ENCODE results near the gene RANBP3.
"Not testable (repeated sequence)": the region's sequence is repeated elsewhere in the genome, so short reads cannot be mapped to it uniquely, and the experiment has no call there.

Gene RANBP3

GRCh38 chr19:5891572-5891937 is 86.4 kb downstream of the RANBP3 start:
- Histone ChIP-seq H3K9me3 (ENCODE audit: low read length) (no peaks in the 10 kb centered on the region), H3K36me3 (ENCODE audit: insufficient read depth, low read length) (peaks cover 19% of the 10 kb centered on the region), H3K79me2 (ENCODE audit: insufficient read depth, low read length) (no peaks in the 10 kb centered on the region), H3K27me3 (ENCODE audit: insufficient read depth, low read length) (peaks cover 5% of the 10 kb centered on the region; the same call in 1 of the 2 replicates), H2AFZ (ENCODE audit: low read length) (no peak overlapping the region), H3K4me1 (ENCODE audit: insufficient read depth, low read length, severe bottlenecking) (no peaks in the 10 kb centered on the region), H3K9me2 (ENCODE audit: low read depth, low read length) (no peaks in the 10 kb centered on the region), H3K4me3 (ENCODE audit: low read depth, low read length, poor library complexity, severe bottlenecking) (no peak overlapping the region), H3F3A (ENCODE audit: insufficient read depth, low read length) (no peaks in the 10 kb centered on the region; the same call in 1 of the 2 replicates), H3K27ac (ENCODE audit: low read depth, low read length, poor library complexity, severe bottlenecking) (no peak overlapping the region), H3K9ac (ENCODE audit: low read length) (no peak overlapping the region), H3K4me2 (ENCODE audit: low read length) (no peak overlapping the region), H4K20me1 (ENCODE audit: insufficient read depth, low read length) (no peaks in the 10 kb centered on the region)
- TF ChIP-seq EZH2 (IDR thresholded peaks at IDR 0.05; ENCODE audit: borderline replicate concordance, low read length), result no peak

- Histone ChIP-seq H2AFZ (ENCODE audit: low read length) (no peak overlapping the region), H4K20me1 (ENCODE audit: insufficient read depth, low read length) (no peaks in the 10 kb centered on the region), H3K4me3 (ENCODE audit: low read depth, low read length, poor library complexity, severe bottlenecking) (no peak overlapping the region), H3K9ac (ENCODE audit: low read length) (no peak overlapping the region), H3K27me3 (ENCODE audit: insufficient read depth, low read length) (peaks cover 8% of the 10 kb centered on the region; the same call in 1 of the 2 replicates), H3K27ac (ENCODE audit: low read depth, low read length, poor library complexity, severe bottlenecking) (no peak overlapping the region), H3K4me1 (ENCODE audit: insufficient read depth, low read length, severe bottlenecking) (no peaks in the 10 kb centered on the region), H3F3A (ENCODE audit: insufficient read depth, low read length) (no peaks in the 10 kb centered on the region; the same call in 1 of the 2 replicates), H3K36me3 (ENCODE audit: insufficient read depth, low read length) (peaks cover 6% of the 10 kb centered on the region), H3K9me3 (ENCODE audit: low read length) (no peaks in the 10 kb centered on the region), H3K9me2 (ENCODE audit: low read depth, low read length) (no peaks in the 10 kb centered on the region), H3K4me2 (ENCODE audit: low read length) (no peak overlapping the region), H3K79me2 (ENCODE audit: insufficient read depth, low read length) (no peaks in the 10 kb centered on the region)
- TF ChIP-seq CTCF (IDR thresholded peaks at IDR 0.05; ENCODE audit: low read length) (no peak), EZH2 (IDR thresholded peaks at IDR 0.05; ENCODE audit: borderline replicate concordance, low read length) (no peak)
Observed at GRCh38 chr19:5890099-5890498, 87.8 kb downstream of the RANBP3 start.

GRCh38 chr19:5889288-5889971 is 88.5 kb downstream of the RANBP3 start:
- no peaks in the 10 kb centered on the region; the same call in 1 of the 2 replicates for H3F3A ChIP-seq (ENCODE audit: insufficient read depth, low read length)
- no peak overlapping the region for H3K27ac ChIP-seq (ENCODE audit: low read depth, low read length, poor library complexity, severe bottlenecking)
- no peaks in the 10 kb centered on the region for H4K20me1 ChIP-seq (ENCODE audit: insufficient read depth, low read length)
- peaks cover 8% of the 10 kb centered on the region; the same call in 1 of the 2 replicates for H3K27me3 ChIP-seq (ENCODE audit: insufficient read depth, low read length)
- H3K4me3 ChIP-seq (ENCODE audit: low read depth, low read length, poor library complexity, severe bottlenecking), result no peak overlapping the region
- H3K36me3 ChIP-seq (ENCODE audit: insufficient read depth, low read length), result no peaks in the 10 kb centered on the region; the same call in 1 of the 2 replicates
- TF ChIP-seq EZH2 (IDR thresholded peaks at IDR 0.05; ENCODE audit: borderline replicate concordance, low read length), result no peak
- no peak for TF ChIP-seq CTCF (IDR thresholded peaks at IDR 0.05; ENCODE audit: low read length)
- no peaks in the 10 kb centered on the region for H3K79me2 ChIP-seq (ENCODE audit: insufficient read depth, low read length)
- no peaks in the 10 kb centered on the region for H3K4me1 ChIP-seq (ENCODE audit: insufficient read depth, low read length, severe bottlenecking)
- no peaks in the 10 kb centered on the region for H3K9me3 ChIP-seq (ENCODE audit: low read length)
- no peak overlapping the region for H2AFZ ChIP-seq (ENCODE audit: low read length)
- no peak overlapping the region for H3K4me2 ChIP-seq (ENCODE audit: low read length)
- H3K9me2 ChIP-seq (ENCODE audit: low read depth, low read length), result no peaks in the 10 kb centered on the region
- no peak overlapping the region for H3K9ac ChIP-seq (ENCODE audit: low read length)

- not testable (repeated sequence) for H4K20me1 ChIP-seq (ENCODE audit: insufficient read depth, low read length); H3K9me3 ChIP-seq (ENCODE audit: low read length); H3K9ac ChIP-seq (ENCODE audit: low read length); H3K4me1 ChIP-seq (ENCODE audit: insufficient read depth, low read length, severe bottlenecking); H3K4me3 ChIP-seq (ENCODE audit: low read depth, low read length, poor library complexity, severe bottlenecking); H3K4me2 ChIP-seq (ENCODE audit: low read length); H3K27ac ChIP-seq (ENCODE audit: low read depth, low read length, poor library complexity, severe bottlenecking); H3F3A ChIP-seq (ENCODE audit: insufficient read depth, low read length); H3K27me3 ChIP-seq (ENCODE audit: insufficient read depth, low read length); H3K36me3 ChIP-seq (ENCODE audit: insufficient read depth, low read length); H3K79me2 ChIP-seq (ENCODE audit: insufficient read depth, low read length); H2AFZ ChIP-seq (ENCODE audit: low read length); H3K9me2 ChIP-seq (ENCODE audit: low read depth, low read length)
Observed at GRCh38 chr19:5884065-5884811, 93.7 kb downstream of the RANBP3 start.

GRCh38 chr19:5883157-5883873 is 94.6 kb downstream of the RANBP3 start:
- not testable (repeated sequence) for H4K20me1 ChIP-seq (ENCODE audit: insufficient read depth, low read length); H2AFZ ChIP-seq (ENCODE audit: low read length); H3K4me2 ChIP-seq (ENCODE audit: low read length); H3K36me3 ChIP-seq (ENCODE audit: insufficient read depth, low read length); H3K4me1 ChIP-seq (ENCODE audit: insufficient read depth, low read length, severe bottlenecking); H3K9ac ChIP-seq (ENCODE audit: low read length); H3K79me2 ChIP-seq (ENCODE audit: insufficient read depth, low read length); H3K9me3 ChIP-seq (ENCODE audit: low read length); H3K4me3 ChIP-seq (ENCODE audit: low read depth, low read length, poor library complexity, severe bottlenecking); H3F3A ChIP-seq (ENCODE audit: insufficient read depth, low read length); H3K27me3 ChIP-seq (ENCODE audit: insufficient read depth, low read length); H3K9me2 ChIP-seq (ENCODE audit: low read depth, low read length); H3K27ac ChIP-seq (ENCODE audit: low read depth, low read length, poor library complexity, severe bottlenecking)
